ENCODE results near the gene KAT6B. TPM values are rescaled to one million over a fixed set of nuclear protein-coding genes. Genes with fewer than 3 reads are reported as not detected.

Gene KAT6B
- total and polyA plus RNA-seq, 2 experiments from 2014 or later, result 15.8 to 36.2 TPM

- Histone ChIP-seq H3K9me3 (ENCODE audit: low read depth) (no peaks in the 10 kb centered on the region), H3K79me2 (no peaks in the 10 kb centered on the region), H4K20me1 (ENCODE audit: insufficient read depth, poor library complexity, severe bottlenecking) (no peaks in the 10 kb centered on the region), H3K27me3 (no peaks in the 10 kb centered on the region), H3K4me3 (no peak overlapping the region), H3K4me1 (ENCODE audit: insufficient read depth) (peaks cover 8% of the 10 kb centered on the region), H3K36me3 (replicated peaks; ENCODE audit: insufficient read depth, low read depth) (no peaks in the 10 kb centered on the region), H3K4me2 (no peak overlapping the region), H3K27ac (no peak overlapping the region), H3K9me2 (replicated peaks; ENCODE audit: insufficient read depth) (no peaks in the 10 kb centered on the region), H2AFZ (no peak overlapping the region)
- TF ChIP-seq EZH2phosphoT487 (IDR thresholded peaks at IDR 0.05; ENCODE audit: low read depth, severe bottlenecking, unreplicated experiment), result no peak
- TF ChIP-seq CTCF (IDR thresholded peaks at IDR 0.05; ENCODE audit: poor library complexity), result no peak
- no peak for TF ChIP-seq EZH2 (IDR thresholded peaks at IDR 0.05; ENCODE audit: borderline replicate concordance)
- 90% methylated on average over 9 of the region's 9 CpGs for WGBS (ENCODE audit: low lambda C conversion rate, missing lambda C conversion rate)
- no peak for DNase-seq (ENCODE audit: low spot score)
These were observed 214.2 kb downstream of the KAT6B start for GRCh38 chr10:75040576-75040975.

- Histone ChIP-seq H3K27me3 (no peaks in the 10 kb centered on the region), H3K9me3 (ENCODE audit: low read depth) (no peaks in the 10 kb centered on the region), H3K4me2 (no peak overlapping the region), H2AFZ (no peak overlapping the region), H3K79me2 (no peaks in the 10 kb centered on the region), H3K4me1 (ENCODE audit: insufficient read depth) (peaks cover 8% of the 10 kb centered on the region), H3K27ac (peak overlapping the region; percentile 78), H3K4me3 (no peak overlapping the region), H3K9me2 (replicated peaks; ENCODE audit: insufficient read depth) (no peaks in the 10 kb centered on the region), H3K36me3 (replicated peaks; ENCODE audit: insufficient read depth, low read depth) (no peaks in the 10 kb centered on the region), H4K20me1 (ENCODE audit: insufficient read depth, poor library complexity, severe bottlenecking) (no peaks in the 10 kb centered on the region)
- no peak for DNase-seq (ENCODE audit: low spot score)
- WGBS (ENCODE audit: low lambda C conversion rate, missing lambda C conversion rate), result 67% methylated on average over 1 of the region's 1 CpG
- TF ChIP-seq EZH2 (IDR thresholded peaks at IDR 0.05; ENCODE audit: borderline replicate concordance) (no peak), EZH2phosphoT487 (IDR thresholded peaks at IDR 0.05; ENCODE audit: low read depth, severe bottlenecking, unreplicated experiment) (no peak), CTCF (IDR thresholded peaks at IDR 0.05; ENCODE audit: poor library complexity) (no peak)
These were observed 216.0 kb downstream of the KAT6B start for GRCh38 chr10:75042292-75042974.

DNA sequence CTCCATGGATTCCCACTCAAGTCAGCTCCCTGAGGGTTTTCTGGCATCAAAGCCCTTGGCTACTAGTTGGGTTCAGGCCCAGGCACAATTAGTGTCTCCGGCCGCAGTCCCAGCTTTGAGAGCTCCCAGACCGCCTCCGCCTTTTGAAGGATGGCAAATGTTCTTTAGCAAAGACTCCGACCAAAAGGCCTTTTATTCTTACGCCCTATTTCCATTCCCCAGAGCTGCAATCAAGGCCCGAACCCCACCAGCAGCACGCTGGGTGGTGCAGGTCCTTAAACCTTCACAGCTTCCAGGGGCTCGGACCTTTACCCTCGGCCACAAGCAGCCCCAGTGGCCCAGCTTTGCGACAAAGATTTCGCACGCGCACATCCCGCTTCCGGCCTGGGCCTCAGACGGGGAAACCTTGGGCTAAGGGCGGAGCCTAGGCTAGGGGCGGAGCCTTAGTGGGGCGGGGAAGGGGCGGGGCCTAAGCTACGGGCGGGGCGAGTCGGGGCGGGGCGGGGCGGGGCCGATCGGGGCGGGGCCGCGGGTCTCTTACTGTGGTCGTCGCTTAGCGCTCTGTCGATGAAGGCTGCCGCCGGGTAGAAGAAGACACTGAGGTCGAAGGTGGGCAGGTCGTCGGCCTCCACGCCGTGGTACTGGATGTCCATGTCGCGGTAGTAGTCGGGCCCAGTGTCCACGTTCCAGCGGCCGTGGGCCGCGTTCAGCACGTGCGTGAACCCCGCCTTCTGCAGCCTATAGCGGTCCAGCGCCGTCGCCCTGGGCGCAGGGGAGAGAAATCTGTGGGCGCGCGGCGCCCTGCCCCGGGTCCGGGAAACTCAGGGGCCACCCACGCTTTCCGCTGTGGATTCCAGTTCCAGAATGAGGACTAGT, 217.1 kb downstream of the KAT6B start:
- no peak for DNase-seq (ENCODE audit: low spot score)
- H3K27ac ChIP-seq, result peak overlapping the region; percentile 78
- H3K4me2 ChIP-seq, result no peak overlapping the region
- TF ChIP-seq EZH2 (IDR thresholded peaks at IDR 0.05; ENCODE audit: borderline replicate concordance) (no peak), EZH2phosphoT487 (IDR thresholded peaks at IDR 0.05; ENCODE audit: low read depth, severe bottlenecking, unreplicated experiment) (no peak), CTCF (IDR thresholded peaks at IDR 0.05; ENCODE audit: poor library complexity) (no peak)
- H3K36me3 ChIP-seq (replicated peaks; ENCODE audit: insufficient read depth, low read depth), result no peaks in the 10 kb centered on the region
- H3K4me1 ChIP-seq (ENCODE audit: insufficient read depth), result peaks cover 10% of the 10 kb centered on the region
- no peak overlapping the region for H3K4me3 ChIP-seq
- H2AFZ ChIP-seq, result no peak overlapping the region
- no peaks in the 10 kb centered on the region for H4K20me1 ChIP-seq (ENCODE audit: insufficient read depth, poor library complexity, severe bottlenecking)
- 73% methylated on average over 43 of the region's 68 CpGs for whole genome bisulfite sequencing (ENCODE audit: low lambda C conversion rate, missing lambda C conversion rate)
- no peaks in the 10 kb centered on the region for H3K9me2 ChIP-seq (replicated peaks; ENCODE audit: insufficient read depth)
- H3K9me3 ChIP-seq (ENCODE audit: low read depth), result no peaks in the 10 kb centered on the region
- no peaks in the 10 kb centered on the region for H3K27me3 ChIP-seq
- no peaks in the 10 kb centered on the region for H3K79me2 ChIP-seq

All from hepatocyte (in vitro differentiated cells).